ENCODE results near the gene FOXA3.

- no peak for TF ChIP-seq SMC3 (IDR thresholded peaks at IDR 0.05; ENCODE audit: borderline replicate concordance, low read length)
- no peak for TF ChIP-seq ZBTB40 (IDR thresholded peaks at IDR 0.05; ENCODE audit: borderline replicate concordance)
- no peak for TF ChIP-seq TAF1 (IDR thresholded peaks at IDR 0.05; ENCODE audit: borderline replicate concordance, low read depth, low read length)
- TF ChIP-seq CTCF (IDR thresholded peaks at IDR 0.05 in 2 of 3, conservative IDR thresholded peaks at IDR 0.05 in 1 of 3; ENCODE audit: control insufficient read depth in 2 of 3, extremely low read depth in 1 of 3, insufficient read depth in 1 of 3, low read depth in 3 of 3, low read length in 3 of 3) = no peak
- no peak for TF ChIP-seq BHLHE40 (IDR thresholded peaks at IDR 0.05; ENCODE audit: borderline replicate concordance in 1 of 2, low read depth in 2 of 2, low read length in 1 of 2)
- no peak for TF ChIP-seq POLR2A (IDR thresholded peaks at IDR 0.05; ENCODE audit: low read depth, low read length)
- TF ChIP-seq ASH2L (IDR thresholded peaks at IDR 0.05; ENCODE audit: borderline replicate concordance, low read depth) = no peak
- TF ChIP-seq SPI1 (IDR thresholded peaks at IDR 0.05; ENCODE audit: borderline replicate concordance, insufficient read depth, low read depth, low read length) = no peak
- no peak for TF ChIP-seq USF1 (IDR thresholded peaks at IDR 0.05; ENCODE audit: borderline replicate concordance, extremely low read length, insufficient read depth, low read depth, low read length)
- TF ChIP-seq ZBTB33 (IDR thresholded peaks at IDR 0.05) = no peak
- no peak for TF ChIP-seq RAD51 (IDR thresholded peaks at IDR 0.05)
- TF ChIP-seq IRF4 (IDR thresholded peaks at IDR 0.05; ENCODE audit: low read depth, low read length) = no peak
- no peak for TF ChIP-seq JUNB (IDR thresholded peaks at IDR 0.05)
Measured at GRCh38 chr19:45889210-45889885, 25.2 kb downstream of the FOXA3 start.

All from GM12878 (cell line).